NB4 (cell line): ENCODE measurements around the gene TMED1.

ENCODE experiments used
- DNase-seq: peaks from one replicate; pipeline ENCODE4 v3.0.0; 2010; ENCODE audit warnings: low read depth
- H3K4me3 ChIP-seq: one replicate; pipeline ENCODE4 v1.5.1; 2011; ENCODE audit warnings: mild to moderate bottlenecking, low read depth, low read length, moderate library complexity
- CTCF ChIP-seq: IDR thresholded peaks from one replicate; pipeline ENCODE4 v1.5.1; 2012; ENCODE audit warnings: low read depth, low read length
- MAX ChIP-seq: IDR thresholded peaks from 2 replicates; pipeline ENCODE4 v1.6.1; 2011; ENCODE audit warnings: low read depth, low read length
- MYC ChIP-seq: IDR thresholded peaks from 2 replicates; pipeline ENCODE4 v1.6.1; 2011; ENCODE audit warnings: low read depth, low read length
- POLR2A ChIP-seq: IDR thresholded peaks from 2 replicates; pipeline ENCODE4 v1.6.1; 2011; ENCODE audit warnings: mild to moderate bottlenecking; ENCODE audit not compliant: insufficient read length; ENCODE audit errors: extremely low read depth

The TMED1 gene

GRCh38 chr19:10797541-10798256, 38.3 kb downstream of the TMED1 start:
- peak; percentile 20 for DNase-seq

GRCh38 chr19:10797078-10797477, 38.9 kb downstream of the TMED1 start:
- H3K4me3 ChIP-seq: no peak overlapping the region
- TF ChIP-seq POLR2A: no peak
- TF ChIP-seq CTCF: no peak
- no peak for TF ChIP-seq MAX
- no peak for TF ChIP-seq MYC
- no peak for DNase-seq

More at GRCh38 chr19:10797541-10798256, 38.3 kb downstream of the TMED1 start:
- no peak for TF ChIP-seq POLR2A
- TF ChIP-seq CTCF: no peak
- TF ChIP-seq MAX: no peak
- no peak for TF ChIP-seq MYC
- H3K4me3 ChIP-seq: no peak overlapping the region

- DNase-seq: no peak
- TF ChIP-seq MYC: no peak
- no peak for TF ChIP-seq POLR2A
- no peak for TF ChIP-seq MAX
- TF ChIP-seq CTCF: no peak
- H3K4me3 ChIP-seq: no peak overlapping the region
These were observed 39.4 kb downstream of the TMED1 start for GRCh38 chr19:10796653-10797052.

- DNase-seq: peak; percentile 51
- TF ChIP-seq POLR2A (no peak), MAX (no peak), MYC (no peak), CTCF (no peak)
- H3K4me3 ChIP-seq: no peak overlapping the region
These were observed 46.1 kb downstream of the TMED1 start for GRCh38 chr19:10789866-10790265.

- no peak for TF ChIP-seq MAX
- TF ChIP-seq MYC: no peak
- no peak for TF ChIP-seq CTCF
- no peak for TF ChIP-seq POLR2A
- H3K4me3 ChIP-seq: no peak overlapping the region
- no peak for DNase-seq
These were observed 47.9 kb downstream of the TMED1 start for GRCh38 chr19:10788146-10788545.
